ENCODE data around the gene GRAMD1B. TPM values are rescaled to one million over a fixed set of nuclear protein-coding genes. Genes with fewer than 3 reads are reported as not detected.

The GRAMD1B gene
- total RNA-seq, 2 donors from 2014 or later: 28.8 to 39.6 TPM

DNA sequence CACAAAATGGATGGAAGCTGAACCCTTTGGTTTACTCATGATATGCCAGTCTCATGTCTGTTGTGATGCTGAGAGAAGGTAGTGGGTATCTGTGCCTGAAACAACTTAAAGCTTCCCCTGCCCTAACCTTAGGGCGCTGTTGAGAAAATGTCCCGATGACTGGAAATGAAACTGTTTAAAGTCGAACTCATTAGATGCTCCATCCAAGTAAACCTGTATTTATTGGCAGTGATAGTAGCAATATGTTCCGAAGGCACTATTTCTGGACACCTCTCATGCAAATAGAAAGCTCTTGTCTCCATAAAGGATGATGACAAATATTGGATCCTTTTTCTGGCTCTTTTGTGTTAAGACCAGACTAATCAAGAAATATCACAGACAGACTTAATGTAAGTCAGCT, 86.2 kb downstream of the GRAMD1B start:
- H3K9me3 Mint-ChIP-seq: no peaks in the 10 kb centered on the region
- 90 to 92% methylated on average over 3 to 4 of the region's 4 CpGs for WGBS, 2 experiments (ENCODE audit: insufficient coverage in 1 of 2, insufficient read length in 1 of 2)
- no peak overlapping the region for H3K4me3 Mint-ChIP-seq
- H3K9me3 ChIP-seq (ENCODE audit: control insufficient read depth, low read length): no peaks in the 10 kb centered on the region
- H3K36me3 Mint-ChIP-seq (ENCODE audit: low read depth): no peaks in the 10 kb centered on the region
- no peak for DNase-seq
- H3K4me1 ChIP-seq (ENCODE audit: control insufficient read depth, insufficient read depth, low read length): peaks cover 3% of the 10 kb centered on the region
- no peak overlapping the region for H3K9ac ChIP-seq (ENCODE audit: extremely low read depth, low read length, poor library complexity, severe bottlenecking)
- no peak overlapping the region for H3K27ac Mint-ChIP-seq
- H3K4me1 Mint-ChIP-seq: peaks cover 21% of the 10 kb centered on the region
- peaks cover 4% of the 10 kb centered on the region for H3K36me3 ChIP-seq (ENCODE audit: control insufficient read depth, insufficient read depth, low read length)
- H3K27me3 ChIP-seq (ENCODE audit: control insufficient read depth, insufficient read depth, low read length, poor library complexity, severe bottlenecking): no peaks in the 10 kb centered on the region
- TF ChIP-seq, protein P1, sequence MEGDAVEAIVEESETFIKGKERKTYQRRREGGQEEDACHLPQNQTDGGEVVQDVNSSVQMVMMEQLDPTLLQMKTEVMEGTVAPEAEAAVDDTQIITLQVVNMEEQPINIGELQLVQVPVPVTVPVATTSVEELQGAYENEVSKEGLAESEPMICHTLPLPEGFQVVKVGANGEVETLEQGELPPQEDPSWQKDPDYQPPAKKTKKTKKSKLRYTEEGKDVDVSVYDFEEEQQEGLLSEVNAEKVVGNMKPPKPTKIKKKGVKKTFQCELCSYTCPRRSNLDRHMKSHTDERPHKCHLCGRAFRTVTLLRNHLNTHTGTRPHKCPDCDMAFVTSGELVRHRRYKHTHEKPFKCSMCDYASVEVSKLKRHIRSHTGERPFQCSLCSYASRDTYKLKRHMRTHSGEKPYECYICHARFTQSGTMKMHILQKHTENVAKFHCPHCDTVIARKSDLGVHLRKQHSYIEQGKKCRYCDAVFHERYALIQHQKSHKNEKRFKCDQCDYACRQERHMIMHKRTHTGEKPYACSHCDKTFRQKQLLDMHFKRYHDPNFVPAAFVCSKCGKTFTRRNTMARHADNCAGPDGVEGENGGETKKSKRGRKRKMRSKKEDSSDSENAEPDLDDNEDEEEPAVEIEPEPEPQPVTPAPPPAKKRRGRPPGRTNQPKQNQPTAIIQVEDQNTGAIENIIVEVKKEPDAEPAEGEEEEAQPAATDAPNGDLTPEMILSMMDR (conservative IDR thresholded peaks at IDR 0.05): no peak
- H3K27me3 Mint-ChIP-seq (ENCODE audit: insufficient read depth): no peaks in the 10 kb centered on the region
- no peak overlapping the region for H3K27ac ChIP-seq (ENCODE audit: low read depth, low read length)
- no peak overlapping the region for H3K4me3 ChIP-seq (ENCODE audit: low read length)

DNA sequence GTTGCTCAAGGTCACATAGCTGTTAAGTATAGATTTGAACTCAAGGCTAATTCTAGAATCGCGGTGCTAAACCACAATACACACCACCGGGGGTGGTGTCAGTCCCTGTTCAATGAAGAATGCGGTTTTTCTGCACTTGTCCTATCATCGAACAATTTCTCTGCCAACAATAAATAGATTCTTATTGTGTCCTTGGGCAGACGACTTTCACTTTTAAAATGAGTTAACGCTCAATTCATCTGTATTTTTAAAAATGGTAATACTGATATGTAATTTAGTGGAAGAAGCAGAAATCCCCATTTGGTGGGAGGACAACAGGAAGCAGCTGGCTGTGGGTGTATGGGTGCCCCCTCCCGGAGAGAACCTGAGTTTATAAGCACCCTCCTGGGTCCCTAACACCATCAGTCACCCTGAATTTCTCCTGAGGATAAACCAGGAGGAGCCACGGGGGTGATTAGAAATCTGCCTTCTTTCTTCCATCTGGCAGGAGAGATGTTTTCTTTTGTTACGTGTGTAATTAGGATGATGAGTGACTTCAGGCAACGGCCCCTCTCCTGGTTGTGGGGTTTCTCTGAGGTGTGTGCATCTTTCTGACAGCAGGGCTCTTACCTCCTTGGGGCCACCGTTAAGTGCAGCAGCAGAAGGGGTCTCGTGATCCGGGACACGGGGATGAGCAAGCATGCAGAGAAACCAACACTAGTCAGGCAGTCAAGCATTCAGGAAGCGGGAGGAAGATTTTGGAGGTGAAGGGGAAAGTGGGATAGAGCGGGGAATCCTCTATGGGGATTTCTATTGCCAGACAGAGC, 87.7 kb downstream of the GRAMD1B start:
- H3K4me1 ChIP-seq (ENCODE audit: control insufficient read depth, insufficient read depth, low read length): peaks cover 3% of the 10 kb centered on the region
- H3K36me3 ChIP-seq (ENCODE audit: control insufficient read depth, insufficient read depth, low read length): peaks cover 4% of the 10 kb centered on the region
- no peak for DNase-seq
- H3K36me3 Mint-ChIP-seq (ENCODE audit: low read depth): no peaks in the 10 kb centered on the region
- H3K9me3 Mint-ChIP-seq: no peaks in the 10 kb centered on the region
- TF ChIP-seq, protein P1 (conservative IDR thresholded peaks at IDR 0.05): no peak
- no peak overlapping the region for H3K9ac ChIP-seq (ENCODE audit: extremely low read depth, low read length, poor library complexity, severe bottlenecking)
- peak overlapping the region; percentile 34 for H3K27ac ChIP-seq (ENCODE audit: low read depth, low read length)
- WGBS, 2 experiments (ENCODE audit: insufficient coverage in 1 of 2, insufficient read length in 1 of 2): 87 to 89% methylated on average over 13 to 17 of the region's 17 CpGs
- H3K27me3 Mint-ChIP-seq (ENCODE audit: insufficient read depth): no peaks in the 10 kb centered on the region
- no peaks in the 10 kb centered on the region for H3K9me3 ChIP-seq (ENCODE audit: control insufficient read depth, low read length)
- no peak overlapping the region for H3K4me3 ChIP-seq (ENCODE audit: low read length)
- H3K27me3 ChIP-seq (ENCODE audit: control insufficient read depth, insufficient read depth, low read length, poor library complexity, severe bottlenecking): no peaks in the 10 kb centered on the region
- H3K27ac Mint-ChIP-seq: no peak overlapping the region
- H3K4me1 Mint-ChIP-seq: peaks cover 21% of the 10 kb centered on the region
- H3K4me3 Mint-ChIP-seq: no peak overlapping the region

DNA sequence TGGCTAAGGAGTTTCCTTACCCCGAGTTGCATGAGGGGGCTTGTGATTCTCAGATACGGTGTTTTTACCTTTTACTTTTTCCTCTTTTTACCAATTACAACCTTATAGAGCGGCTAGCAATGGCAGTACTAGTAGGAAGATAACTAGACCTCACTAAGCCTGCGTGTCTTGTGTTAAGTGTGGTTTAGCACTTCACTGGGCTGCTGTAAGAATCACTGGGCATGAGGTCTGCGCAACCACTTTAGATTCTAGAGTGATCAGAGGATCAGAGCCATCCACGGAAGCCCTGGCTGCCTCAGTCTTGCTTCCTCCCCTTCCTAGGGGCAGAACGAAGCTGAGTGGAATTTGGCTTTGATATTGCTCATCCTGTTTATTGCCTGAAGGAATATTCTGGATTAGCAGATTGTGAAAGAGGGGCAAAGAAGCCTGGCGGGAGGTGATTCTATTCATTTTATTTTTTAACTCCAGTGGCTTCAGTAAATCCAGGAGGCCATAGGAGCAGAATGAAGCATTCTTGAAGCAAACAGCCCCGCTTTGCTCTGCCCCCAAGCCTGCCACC, 88.5 kb downstream of the GRAMD1B start:
- Histone ChIP-seq H3K9me3 (ENCODE audit: control insufficient read depth, low read length) (no peaks in the 10 kb centered on the region), H3K9ac (ENCODE audit: extremely low read depth, low read length, poor library complexity, severe bottlenecking) (no peak overlapping the region), H3K27ac (ENCODE audit: low read depth, low read length) (peak overlapping the region; percentile 34), H3K36me3 (ENCODE audit: control insufficient read depth, insufficient read depth, low read length) (peaks cover 5% of the 10 kb centered on the region), H3K4me3 (ENCODE audit: low read length) (no peak overlapping the region), H3K4me1 (ENCODE audit: control insufficient read depth, insufficient read depth, low read length) (peaks cover 3% of the 10 kb centered on the region), H3K27me3 (ENCODE audit: control insufficient read depth, insufficient read depth, low read length, poor library complexity, severe bottlenecking) (no peaks in the 10 kb centered on the region)
- Mint-ChIP-seq H3K27me3 (ENCODE audit: insufficient read depth) (no peaks in the 10 kb centered on the region), H3K9me3 (no peaks in the 10 kb centered on the region), H3K36me3 (ENCODE audit: low read depth) (no peaks in the 10 kb centered on the region), H3K4me1 (peaks cover 21% of the 10 kb centered on the region), H3K27ac (no peak overlapping the region), H3K4me3 (no peak overlapping the region)
- DNase-seq: no peak
- 89 to 100% methylated on average over 1 to 9 of the region's 9 CpGs for WGBS, 2 experiments (ENCODE audit: insufficient coverage in 1 of 2, insufficient read length in 1 of 2)
- TF ChIP-seq, protein P1 (conservative IDR thresholded peaks at IDR 0.05): no peak
